NCI-H460 (cell line): ENCODE data around the gene VEGFD. TPM values are rescaled to one million over a fixed set of nuclear protein-coding genes. Genes with fewer than 3 reads are reported as not detected.

Experiments
- DNase-seq: peaks from one replicate; pipeline ENCODE4 v3.0.0-alpha.2; 2016; ENCODE audit warnings: low read depth; ENCODE audit errors: extremely low read depth
- polyA plus RNA-seq: library from polyadenylated mRNA; depleted of rRNA; stranded (reverse); fragments of >200 nt; gene quantifications from 2 replicates; pipeline ENCODE4 v1.2.3, GENCODE V29; 2014; cell fraction: nucleus; rRNA removed
- total RNA-seq: library from RNA; depleted of rRNA; stranded (reverse); fragments of >200 nt; shearing (Covaris generic); gene quantifications from 2 replicates; pipeline ENCODE4 v1.2.3, GENCODE V29; 2014; rRNA removed

VEGFD gene, protein sequence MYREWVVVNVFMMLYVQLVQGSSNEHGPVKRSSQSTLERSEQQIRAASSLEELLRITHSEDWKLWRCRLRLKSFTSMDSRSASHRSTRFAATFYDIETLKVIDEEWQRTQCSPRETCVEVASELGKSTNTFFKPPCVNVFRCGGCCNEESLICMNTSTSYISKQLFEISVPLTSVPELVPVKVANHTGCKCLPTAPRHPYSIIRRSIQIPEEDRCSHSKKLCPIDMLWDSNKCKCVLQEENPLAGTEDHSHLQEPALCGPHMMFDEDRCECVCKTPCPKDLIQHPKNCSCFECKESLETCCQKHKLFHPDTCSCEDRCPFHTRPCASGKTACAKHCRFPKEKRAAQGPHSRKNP
- 2.3 and 2.9 TPM in 2 replicates for total RNA-seq
- 5.6 and 6.7 TPM in 2 replicates for polyA plus RNA-seq

DNA sequence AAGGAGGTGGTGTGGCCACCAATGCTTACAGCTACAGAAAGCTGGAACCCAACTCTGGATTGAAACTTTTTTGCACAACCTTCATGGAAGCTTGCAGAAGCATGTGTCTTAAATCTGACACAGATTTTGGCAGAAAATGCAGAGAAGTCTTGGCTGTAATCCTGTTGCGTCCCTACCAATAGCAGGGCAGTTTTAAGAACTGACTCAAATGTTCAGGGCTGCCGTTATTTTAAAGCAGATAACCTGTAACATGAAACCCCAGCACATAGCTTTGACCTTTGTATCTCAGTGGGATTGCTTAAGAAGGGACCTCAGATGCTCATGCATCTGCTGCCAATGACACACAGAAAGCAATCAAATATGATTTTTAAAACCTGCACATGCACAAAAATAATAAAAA lies at the start of gene VEGFD:
VEGFD (minus strand) TSS at position 110 of the 400 bp plus-strand sequence. CDS start 467 bp downstream, outside the sequence.
- no peak for DNase-seq

DNA sequence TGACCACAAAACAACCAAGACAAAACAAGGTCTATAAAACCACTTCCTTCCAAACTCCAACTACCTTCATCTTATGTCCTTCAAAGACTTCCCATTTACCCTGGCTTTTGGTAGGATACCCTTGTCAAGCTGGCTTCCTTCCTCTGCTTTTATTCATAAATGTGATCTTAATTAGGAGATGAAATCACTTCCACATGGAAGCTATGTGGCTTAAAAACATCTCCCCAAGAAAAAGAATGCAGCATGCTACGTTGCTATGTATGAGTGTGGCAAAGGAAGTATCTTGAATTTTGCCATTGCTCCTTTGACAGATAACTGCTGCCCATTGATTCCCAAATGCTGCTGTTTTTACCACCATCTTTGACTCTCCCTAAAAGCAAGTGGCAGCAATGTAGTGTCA lies 46.4 kb upstream of the VEGFD start:
- DNase-seq = no peak

DNA sequence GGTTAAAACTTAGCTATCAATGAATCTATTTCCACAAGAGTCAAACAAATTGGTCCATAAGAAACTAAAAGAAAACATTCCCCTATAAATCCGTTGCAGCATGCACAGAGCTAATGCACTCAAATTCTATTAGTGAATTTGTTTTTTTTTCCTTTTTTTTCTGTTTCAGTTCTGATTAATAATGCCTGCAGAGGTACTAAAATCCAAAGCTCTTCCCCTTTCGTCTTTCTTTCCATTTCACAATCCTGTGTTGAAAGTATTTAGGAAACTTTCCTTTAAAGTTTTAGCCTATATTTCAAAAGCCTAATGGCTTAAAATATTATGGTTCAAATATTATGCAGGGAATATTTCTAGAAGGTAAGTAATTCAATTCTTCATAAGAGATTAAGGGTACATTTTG lies 45.9 kb upstream of the VEGFD start:
- DNase-seq = no peak

DNA sequence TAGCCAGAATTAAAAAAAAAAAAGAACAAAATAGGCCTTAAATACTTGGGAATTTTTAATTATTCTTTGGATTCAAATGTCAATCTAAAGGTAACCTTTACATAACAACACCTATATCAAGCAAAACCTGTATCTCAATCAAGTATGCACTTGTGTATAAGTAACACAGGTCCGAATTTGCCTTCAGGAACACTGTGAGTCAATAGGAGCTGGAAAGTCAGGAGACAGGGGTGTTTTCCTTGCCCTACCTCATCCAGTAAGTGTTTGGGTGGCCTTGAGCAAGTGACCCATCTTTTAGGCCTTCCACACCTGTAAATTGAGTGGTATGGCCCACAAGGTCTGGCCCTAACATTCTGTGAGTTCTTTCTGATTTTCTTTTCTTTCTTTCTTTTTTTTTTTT lies 40.8 kb upstream of the VEGFD start:
- DNase-seq = no peak

DNA sequence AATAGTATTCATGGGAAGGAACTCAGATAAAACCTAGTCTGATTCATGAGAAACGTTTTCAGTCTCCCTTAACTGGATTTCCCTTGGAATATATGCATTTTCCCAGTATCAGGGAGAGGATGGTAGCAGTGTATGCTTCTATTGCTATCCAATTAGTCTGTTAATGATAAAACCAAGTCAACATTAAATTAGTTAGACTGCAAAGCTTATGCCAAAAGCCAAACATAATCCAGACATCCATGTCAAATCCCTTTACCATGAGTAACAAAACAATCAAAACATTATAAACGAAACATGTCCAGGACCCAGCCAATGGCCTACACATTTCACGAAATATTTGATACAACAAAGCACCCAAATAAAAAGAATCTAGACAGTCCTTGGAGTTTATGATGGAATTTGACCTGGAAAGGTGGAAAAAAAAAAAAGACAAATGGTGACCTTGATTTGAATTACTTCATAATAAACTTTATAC lies 34.5 kb upstream of the VEGFD start:
- no peak for DNase-seq

DNA sequence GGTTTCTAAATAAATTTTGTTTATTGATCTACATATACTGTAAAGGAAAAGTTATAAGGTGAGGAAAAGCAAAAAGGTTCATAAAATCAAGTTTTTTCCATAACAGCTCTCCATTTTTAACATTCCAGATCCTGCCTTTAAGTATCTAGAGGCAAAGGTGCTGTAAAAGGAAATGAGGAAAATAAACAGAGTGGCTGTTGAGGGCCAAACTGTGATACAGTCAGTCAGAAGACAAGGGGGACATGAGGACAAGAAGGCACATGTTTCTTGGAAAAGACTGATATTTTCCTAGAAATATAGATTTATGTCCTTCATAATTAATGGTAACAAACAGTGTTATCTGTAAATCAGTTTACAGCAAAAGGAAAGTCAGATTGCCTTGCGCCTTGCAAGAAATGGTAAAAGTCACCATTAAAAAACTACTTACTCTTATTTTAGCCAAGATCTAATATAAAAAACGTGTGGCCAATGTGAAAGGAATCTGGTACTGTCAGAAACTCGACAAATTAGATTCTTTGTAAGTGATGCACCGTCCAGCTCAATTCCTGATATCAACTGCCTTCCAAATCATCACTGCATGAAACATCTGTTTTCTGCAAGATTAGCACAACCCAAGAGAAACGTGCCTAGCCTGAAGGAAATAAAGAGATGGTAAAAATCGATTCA lies 34.0 kb upstream of the VEGFD start:
- DNase-seq = no peak

DNA sequence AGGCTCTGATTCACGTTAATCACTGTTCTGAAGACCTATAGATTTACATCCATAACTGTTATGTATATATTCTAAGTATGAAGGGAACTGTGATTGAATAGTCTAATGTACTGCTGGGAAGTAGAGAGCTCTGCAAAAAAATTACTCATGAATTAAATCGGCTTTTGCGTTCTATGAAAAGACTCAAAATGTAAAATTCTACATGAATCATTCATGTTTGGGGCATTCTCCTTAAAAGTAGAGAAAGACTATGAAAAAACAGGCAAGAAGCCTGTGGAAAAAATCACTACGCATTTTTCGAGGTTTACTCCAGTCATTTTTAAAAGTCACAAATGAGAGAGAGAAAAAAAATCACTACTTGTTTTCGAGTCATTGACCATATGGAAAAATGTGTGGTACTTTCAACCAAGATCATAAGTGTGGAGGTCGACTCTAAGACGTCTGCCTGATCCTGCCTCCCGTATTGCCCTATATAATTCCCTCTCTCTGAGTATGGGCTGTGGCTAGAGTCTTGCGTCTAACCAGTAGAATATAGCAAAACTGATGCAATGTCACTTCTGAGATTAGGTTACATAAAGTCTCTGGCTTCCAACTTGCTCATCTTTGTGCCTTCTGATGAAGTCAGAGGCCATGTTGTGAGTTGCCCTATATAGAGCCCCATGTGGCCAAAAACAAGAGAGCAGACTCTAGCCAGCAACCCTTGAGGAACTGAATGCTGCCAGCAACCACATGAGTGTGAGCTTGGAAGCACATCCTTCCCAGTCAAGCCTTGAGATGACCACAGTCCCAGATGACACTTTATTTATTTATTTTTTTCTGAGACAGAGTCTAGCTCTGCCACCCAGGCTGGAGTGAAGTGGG lies 32.1 kb upstream of the VEGFD start:
- no peak for DNase-seq

DNA sequence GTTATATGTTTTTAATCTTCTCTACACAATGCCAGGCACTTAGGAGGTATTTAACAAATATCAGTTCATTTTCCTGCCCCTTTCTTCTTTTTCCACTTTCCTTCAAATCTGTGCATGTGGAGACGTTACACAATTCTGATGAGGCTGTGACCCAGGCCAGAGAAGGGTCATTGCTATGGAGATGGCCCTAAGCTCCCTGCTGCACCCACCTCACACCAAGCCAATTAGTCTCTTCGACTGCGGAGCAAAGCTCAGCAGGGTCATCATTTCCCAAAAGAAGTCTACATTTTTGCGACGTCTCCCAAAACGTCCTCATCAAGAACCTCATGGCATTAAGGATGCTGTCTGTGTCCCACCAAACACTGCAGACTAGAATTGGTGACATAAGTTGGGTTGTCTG lies 28.9 kb upstream of the VEGFD start:
- DNase-seq = no peak

DNA sequence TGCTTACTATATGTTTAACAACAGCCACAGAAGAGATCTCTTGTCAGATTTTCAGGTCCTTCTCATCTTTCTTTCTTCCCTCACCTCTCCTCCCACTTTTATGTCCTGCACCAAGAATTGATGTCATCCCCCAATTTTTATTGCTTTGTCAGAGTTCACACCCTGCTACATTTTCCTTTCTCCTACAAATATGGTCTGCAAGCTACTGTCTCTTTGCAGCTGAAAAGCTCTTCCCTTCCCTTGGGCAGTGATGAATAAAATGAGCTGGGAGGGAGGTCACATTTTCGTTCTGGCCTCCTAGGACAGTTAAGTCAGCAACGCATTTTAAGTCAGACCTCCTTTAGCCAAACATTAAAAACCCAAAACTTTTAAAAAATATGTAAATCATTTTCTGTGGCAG lies 26.7 kb upstream of the VEGFD start:
- DNase-seq = no peak

DNA sequence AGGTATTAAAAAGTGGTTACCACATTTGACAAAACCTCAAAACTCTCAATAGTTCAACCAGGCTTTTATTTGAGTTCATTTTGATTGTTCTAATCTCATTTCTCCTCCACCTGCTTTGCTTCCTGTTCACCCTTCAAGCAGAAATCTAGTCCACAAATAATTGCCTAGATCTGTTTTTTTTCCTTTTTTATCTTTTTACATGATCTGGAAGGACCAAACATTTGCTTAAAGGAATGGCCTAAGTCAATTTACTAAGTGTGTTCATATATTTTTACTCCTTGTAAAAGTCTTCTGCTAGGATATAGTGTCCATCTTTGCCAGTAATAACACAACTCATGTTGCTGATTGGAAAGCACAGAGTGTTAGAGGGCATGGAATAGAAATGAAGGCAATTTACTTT lies 26.2 kb upstream of the VEGFD start:
- DNase-seq = no peak

DNA sequence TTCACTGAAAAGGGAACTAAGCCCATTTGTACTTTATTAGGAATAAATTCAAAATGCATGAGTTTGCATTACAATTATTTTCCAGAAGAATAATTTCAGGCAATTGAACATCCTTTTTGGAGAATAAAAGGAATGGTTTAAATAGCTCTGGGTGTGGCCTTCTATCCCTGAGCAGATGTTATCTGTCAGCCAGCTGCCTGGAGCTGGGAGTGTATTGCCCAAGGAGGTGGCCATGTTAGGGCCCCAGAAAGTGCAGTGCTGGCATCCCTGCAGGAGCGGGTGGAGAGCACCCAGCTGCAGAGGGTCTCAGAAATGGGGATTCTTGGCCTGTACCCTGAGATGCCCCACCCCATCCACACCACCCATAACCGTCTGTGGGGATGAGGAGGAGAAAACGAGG lies 21.6 kb upstream of the VEGFD start:
- no peak for DNase-seq

DNA sequence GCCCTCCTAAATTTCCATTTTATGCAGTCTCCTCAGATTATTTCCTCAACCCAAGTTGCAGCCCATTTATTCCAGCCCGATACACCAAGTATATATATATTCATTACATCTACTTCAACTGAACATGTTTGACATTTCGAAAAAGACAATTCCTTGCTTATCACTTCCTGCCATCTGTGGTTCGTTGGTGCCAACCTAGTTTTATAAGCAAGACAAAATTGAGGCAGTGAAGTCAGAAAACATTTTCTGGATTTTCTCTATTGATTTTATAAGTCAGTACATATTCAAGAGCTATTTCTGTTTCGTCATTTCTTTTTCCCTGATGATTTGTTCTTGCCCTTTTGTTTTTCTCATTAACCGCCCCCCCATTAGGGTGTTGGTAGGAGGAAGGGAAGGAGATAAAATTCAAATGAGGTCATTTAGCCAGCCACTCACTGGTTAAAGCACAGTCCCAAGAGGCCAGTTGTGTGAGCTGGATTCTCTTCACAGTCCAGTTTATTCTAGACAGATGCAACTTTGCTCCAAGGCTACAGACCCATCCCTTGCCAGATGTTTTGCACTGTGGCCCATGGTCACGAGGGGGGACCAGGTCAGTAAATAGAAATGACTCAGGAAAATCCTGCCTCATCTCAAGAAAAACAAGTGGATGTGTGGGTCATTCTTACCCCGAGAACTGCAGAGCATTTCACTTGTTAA lies 20.3 kb upstream of the VEGFD start:
- DNase-seq = no peak

DNA sequence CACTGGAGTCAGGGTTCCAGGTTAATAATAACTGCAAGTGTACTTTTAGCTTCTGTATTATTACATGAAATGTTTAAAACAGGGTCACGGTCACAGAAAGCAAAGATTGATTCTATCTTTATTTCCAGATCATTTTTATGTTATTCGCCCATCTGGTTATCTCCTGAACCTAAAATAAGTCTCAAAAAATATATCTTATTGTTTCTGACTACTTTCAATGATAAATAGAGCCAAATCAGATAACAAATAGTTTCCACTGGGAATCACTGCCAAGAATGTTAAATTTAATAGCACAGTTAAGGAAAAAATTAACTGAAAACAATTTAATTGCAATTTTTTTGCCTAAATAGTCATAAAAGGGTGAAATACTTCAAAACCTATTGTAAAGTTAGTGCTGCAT lies 17.2 kb upstream of the VEGFD start:
- no peak for DNase-seq

DNA sequence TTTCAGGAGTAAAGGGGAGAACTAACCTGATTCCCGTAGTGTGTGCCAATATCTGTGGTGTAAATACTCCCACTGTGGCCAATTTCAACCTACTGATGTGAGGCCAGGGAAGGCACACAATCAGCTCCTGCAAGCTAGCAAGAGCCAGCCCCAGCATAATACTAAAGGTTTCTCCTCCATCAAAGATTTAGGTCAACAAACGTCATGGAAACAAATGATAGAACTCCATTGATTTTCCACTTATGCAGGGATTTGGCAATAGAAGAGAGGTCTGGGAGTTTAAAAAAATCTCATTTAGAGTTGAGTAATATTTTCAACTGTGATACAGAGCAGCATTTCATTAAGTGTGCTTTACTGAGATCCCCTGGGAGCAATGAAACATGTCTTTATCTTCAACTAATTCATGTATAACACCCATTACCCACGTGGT lies 15.8 kb upstream of the VEGFD start:
- no peak for DNase-seq

DNA sequence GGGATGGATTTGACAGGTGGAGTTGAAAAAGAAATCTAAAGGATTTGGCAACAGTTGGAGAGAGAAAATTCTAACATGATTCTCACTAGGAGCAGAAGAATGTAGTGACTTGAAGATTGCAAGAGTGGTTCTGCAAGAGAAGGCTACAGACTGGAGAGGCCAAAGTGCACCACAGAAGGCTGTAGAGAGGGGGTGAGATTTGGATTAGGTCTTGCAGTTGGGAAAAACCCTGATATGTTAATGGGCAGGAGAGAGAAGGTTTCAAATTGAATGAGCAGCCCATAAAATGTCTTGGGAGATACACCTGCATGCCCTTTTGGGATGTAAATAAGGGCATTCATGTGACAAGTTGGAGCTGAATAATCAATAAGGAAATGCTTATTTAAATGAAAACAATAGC lies 14.7 kb upstream of the VEGFD start:
- DNase-seq = no peak

DNA sequence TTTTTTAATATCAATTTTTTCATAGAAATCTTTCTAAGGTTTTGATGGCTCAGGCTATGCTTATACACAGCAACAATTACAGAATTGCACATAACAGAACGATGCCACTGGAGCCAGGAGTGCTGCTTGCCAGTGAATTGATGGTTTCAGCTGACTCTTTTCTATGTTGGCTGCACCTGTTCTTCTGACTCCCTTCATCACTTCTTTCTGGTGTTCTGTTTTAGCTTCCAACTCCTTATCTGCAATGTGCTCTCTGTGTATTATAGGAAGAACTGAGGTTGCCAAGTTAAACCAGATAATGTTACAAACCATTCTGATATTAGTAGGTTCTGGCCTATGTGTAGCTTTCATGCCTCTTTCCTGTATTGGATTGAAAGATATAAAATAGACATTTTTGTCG lies 11.6 kb upstream of the VEGFD start:
- DNase-seq = no peak

DNA sequence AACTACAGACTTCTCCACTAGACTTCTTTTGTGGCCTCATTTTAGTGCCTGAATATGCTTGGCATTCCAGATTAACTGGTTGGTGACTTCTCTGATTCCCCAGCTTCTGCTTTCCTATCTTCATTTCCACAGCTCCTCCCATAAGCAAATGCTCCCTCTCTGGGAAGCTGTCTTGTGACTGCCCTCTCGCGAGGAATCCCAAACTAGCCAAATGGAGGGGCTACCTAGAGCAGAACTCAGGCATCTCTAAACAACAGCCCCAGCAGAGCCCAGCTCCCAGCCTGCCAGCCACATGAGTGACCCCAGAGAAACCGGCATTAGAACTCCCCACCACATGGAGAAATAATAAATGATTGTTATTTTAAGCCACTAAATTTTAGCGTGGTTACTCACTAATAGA lies 7.6 kb upstream of the VEGFD start:
- DNase-seq = no peak

DNA sequence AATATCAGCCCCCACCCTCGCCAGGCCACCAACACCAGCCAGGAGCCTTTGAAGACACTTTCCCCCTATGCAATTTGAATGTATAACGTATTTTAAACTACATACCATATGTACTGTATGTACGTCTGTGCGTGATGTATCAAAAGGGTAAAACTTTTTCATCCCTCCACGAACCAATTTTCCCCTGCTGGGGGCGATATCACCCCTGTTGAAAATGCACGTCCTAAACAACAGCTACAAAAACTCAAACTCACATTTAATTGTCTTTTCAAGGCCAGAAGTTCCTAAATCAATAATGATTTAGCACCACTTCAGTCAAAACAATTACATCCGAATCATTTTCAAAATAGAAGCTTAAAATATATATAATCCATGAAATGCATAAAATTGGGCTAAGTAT lies 1.4 kb downstream of the VEGFD start:
- no peak for DNase-seq

DNA sequence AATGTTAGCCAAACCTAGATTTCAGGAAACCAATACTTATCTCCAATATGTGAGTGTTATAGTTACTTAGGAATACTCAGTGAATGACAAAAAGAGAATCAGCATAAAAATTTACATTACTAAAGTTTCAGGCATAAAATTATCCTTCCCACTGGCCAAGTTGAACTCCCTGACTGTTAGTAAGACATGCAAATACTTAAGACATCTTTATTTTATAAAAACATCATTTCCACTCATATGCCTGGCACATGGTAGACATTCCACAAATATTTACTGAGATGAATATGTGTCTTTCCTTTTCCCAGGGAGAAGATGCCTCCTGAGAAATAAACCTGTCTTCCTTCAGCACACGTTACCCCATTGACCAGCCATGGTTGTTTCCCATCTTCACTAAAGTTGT lies 7.3 kb downstream of the VEGFD start:
- no peak for DNase-seq

DNA sequence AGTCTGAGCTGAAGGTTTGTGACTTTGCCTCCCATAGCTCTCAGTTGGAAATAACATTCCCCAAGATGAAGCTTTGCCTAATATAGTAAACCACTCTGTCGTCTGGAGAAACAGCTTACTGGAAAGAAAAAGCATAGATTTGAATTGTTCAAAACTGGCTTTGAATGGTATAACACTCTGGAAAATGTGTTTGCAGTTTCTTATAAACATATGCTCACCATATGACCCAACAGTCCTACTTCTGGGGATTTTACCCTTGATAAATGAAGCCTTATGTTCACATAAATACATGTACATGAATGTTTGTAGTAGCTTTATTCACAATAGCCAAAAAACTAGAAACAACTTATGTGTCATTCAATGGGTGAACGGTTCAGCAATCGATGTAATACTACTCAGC lies 10.2 kb downstream of the VEGFD start:
- DNase-seq = no peak
